Sigmoid colon (tissue), 7 donors: Measurements from ENCODE around the gene THOC5. TPM values are rescaled to one million over a fixed set of nuclear protein-coding genes. Genes with fewer than 3 reads are reported as not detected.

Experiments
- DNase-seq: peaks from one replicate; pipeline ENCODE4 v3.0.0-alpha.2; 2019
- H3K27ac ChIP-seq, 4 donors: fragments of 200-600 bp; sonication (generic); one replicate each; pipeline ENCODE4 v1.5.1; 2016 to 2019; ENCODE audit warnings: mild to moderate bottlenecking in 1 of 4
- H3K27me3 ChIP-seq, 3 donors: fragments of 200-600 bp; sonication (generic); one replicate each; pipeline ENCODE4 v1.5.1; 2019; ENCODE audit warnings: mild to moderate bottlenecking in 1 of 3
- H3K36me3 ChIP-seq, 4 donors: fragments of 200-600 bp; sonication (generic); one replicate each; pipeline ENCODE4 v1.5.1; 2016 to 2019
- H3K4me1 ChIP-seq, 4 donors: fragments of 200-600 bp; sonication (generic); one replicate each; pipeline ENCODE4 v1.5.1; 2017 to 2019
- H3K4me3 ChIP-seq, 4 donors: fragments of 200-600 bp; sonication (generic); one replicate each; pipeline ENCODE4 v1.5.1; 2017 to 2019; ENCODE audit warnings: mild to moderate bottlenecking in 2 of 4, moderate library complexity in 1 of 4
- H3K9me3 ChIP-seq, 4 donors: fragments of 200-600 bp in 3 of 4; sonication (generic) in 3 of 4; one replicate each; pipeline versions ENCODE4 v1.5.1 to v1.6.1; 2013 to 2019
- CTCF ChIP-seq, 4 experiments: fragments of 450-650 bp in 3 of 4; fragments of 200-600 bp in 1 of 4; IDR thresholded peaks; one replicate each; pipeline ENCODE4 v1.5.1; 2016 to 2019; ENCODE audit warnings: antibody characterized with exemption in 4 of 4, mild to moderate bottlenecking in 3 of 4, moderate library complexity in 2 of 4
- EP300 ChIP-seq, 4 donors: sonication (generic); formaldehyde crosslinking; IDR thresholded peaks; one replicate each; pipeline ENCODE4 v1.6.1; 2017; ENCODE audit warnings: antibody characterized with exemption in 4 of 4
- POLR2A ChIP-seq, 2 donors: fragments of 450-650 bp; IDR thresholded peaks; one replicate each; pipeline ENCODE4 v1.6.1; 2016; ENCODE audit warnings: antibody characterized with exemption in 2 of 2, mild to moderate bottlenecking in 2 of 2, moderate library complexity in 2 of 2
- POLR2AphosphoS5 ChIP-seq, 4 donors: sonication (generic); formaldehyde crosslinking; IDR thresholded peaks; one replicate each; pipeline ENCODE4 v1.6.1; 2017; ENCODE audit warnings: antibody characterized with exemption in 4 of 4
- WGBS, 2 donors: extraction: QIAGEN DNeasy Blood & Tissue Kit; methylation state at CpG; one replicate each; pipeline ENCODE4 v1.1.7; 2013; 5-methylcytosine and 5-hydroxymethylcytosine counted together
- intact Hi-C: fragments of 100-400 bp; cut with DNase I; formaldehyde crosslinking; loops from one replicate; pipeline ENCODE4 v1.15.1; 2023
- polyA plus RNA-seq, 3 donors: library from polyadenylated mRNA; stranded (reverse); fragments of 200-250 nt; gene quantifications; one replicate each; pipeline ENCODE4 v1.2.3, GENCODE V29; 2013
- total RNA-seq, 4 donors: library from RNA; depleted of rRNA; stranded (reverse); fragments of >200 nt; gene quantifications; one replicate each; pipeline ENCODE4 v1.1.0, GENCODE V29; 2016
- donor health status: healthy with polysubstance abuse.
- donor health status: Bipolar disorder and iron deficiency.
- donor health status: healthy.

THOC5 gene
- total and polyA plus RNA-seq, 7 donors: 12.0 to 72.2 (median 50.1) TPM

DNA sequence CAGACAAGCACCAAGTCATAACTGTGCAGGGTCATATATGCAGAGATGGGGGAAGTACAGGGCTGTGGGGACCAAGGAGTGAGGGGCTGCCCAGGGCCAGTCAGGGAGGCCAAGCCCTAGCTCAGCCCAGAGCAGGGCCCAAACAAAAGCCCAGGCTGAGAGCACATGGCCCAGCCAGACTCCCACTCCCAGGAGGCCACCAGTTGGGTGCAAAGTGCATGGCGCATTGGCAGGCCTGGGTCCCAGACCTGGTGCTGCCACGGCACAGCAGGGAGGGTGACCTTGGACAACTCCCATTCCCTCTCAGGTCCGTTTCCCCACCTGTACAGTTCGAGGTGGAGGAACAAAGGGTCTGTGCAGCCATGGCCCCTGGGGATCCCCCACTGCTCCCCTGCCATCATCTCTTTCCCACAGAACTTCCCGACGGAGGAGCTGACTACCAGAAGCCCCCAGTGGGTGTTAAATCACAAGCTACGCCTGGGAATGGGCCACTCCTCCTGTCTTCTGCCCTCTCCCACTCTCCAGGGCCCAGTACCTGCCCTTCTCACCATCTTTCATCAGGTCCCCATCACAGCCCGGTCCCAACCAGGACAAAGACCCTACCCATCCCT is 26.7 kb upstream of the THOC5 start:
- intact Hi-C loops: no loop called here
- peak overlapping the region; percentile 69 to 80 (median 74) for H3K27ac ChIP-seq
- H3K4me1 ChIP-seq: peaks cover 0 to 14% (median 4%) of the 10 kb centered on the region in 4 donors
- 11 to 35% methylated on average over 8 of the region's 8 CpGs for WGBS, 2 donors
- no peaks in the 10 kb centered on the region for H3K9me3 ChIP-seq
- no peaks in the 10 kb centered on the region for H3K27me3 ChIP-seq
- no peak for DNase-seq
- H3K4me3 ChIP-seq: peak overlapping the region; percentile 53 to 82 (median 66)
- TF ChIP-seq EP300 (IDR thresholded peaks at IDR 0.05): no peak
- TF ChIP-seq CTCF (IDR thresholded peaks at IDR 0.05): no peak
- no peak for TF ChIP-seq POLR2AphosphoS5 (IDR thresholded peaks at IDR 0.05)
- TF ChIP-seq POLR2A (IDR thresholded peaks at IDR 0.05): no peak
- H3K36me3 ChIP-seq: no peaks in the 10 kb centered on the region

DNA sequence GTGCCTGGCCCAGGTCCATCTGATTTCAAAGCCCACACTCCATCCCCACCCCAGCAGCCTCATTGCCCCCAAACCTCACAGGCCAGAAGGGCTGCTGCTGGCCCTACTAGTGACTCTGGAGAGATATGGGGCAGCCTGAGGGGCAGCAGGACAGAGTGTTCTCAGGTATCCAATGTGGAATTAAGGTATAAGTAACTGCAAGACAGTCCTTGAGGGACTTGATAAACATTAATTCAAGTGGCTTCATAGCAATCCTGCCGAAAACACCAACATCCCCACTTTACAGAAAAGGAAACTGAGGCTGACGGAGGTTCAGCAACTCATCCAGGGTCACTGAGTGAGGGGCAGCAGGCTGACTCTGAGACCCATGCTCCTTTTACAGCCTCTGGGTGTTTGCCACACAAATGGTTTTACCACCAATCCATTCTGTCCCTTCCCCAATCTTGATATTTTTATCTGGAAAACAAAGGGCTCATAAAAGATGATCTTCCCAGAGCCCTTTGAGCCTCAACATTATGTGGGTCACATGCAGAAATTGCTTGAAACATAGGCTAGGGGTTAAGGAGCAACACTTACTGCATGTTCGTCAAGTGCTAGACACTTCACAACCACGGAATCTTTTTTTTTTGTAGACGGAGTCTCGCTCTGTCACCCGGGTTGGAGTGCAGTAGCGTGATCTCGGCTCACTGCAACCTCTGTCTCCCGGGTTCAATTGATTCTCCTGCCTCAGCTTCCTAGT is 25.1 kb upstream of the THOC5 start:
- intact Hi-C loops: no loop called here
- Histone ChIP-seq H3K4me3 (no peak overlapping the region), H3K4me1 (peaks cover 0 to 14% (median 4%) of the 10 kb centered on the region in 4 donors), H3K9me3 (no peaks in the 10 kb centered on the region), H3K27ac (no peak overlapping the region), H3K36me3 (no peaks in the 10 kb centered on the region), H3K27me3 (no peaks in the 10 kb centered on the region)
- 86 to 87% methylated on average over 10 of the region's 10 CpGs for WGBS, 2 donors
- TF ChIP-seq POLR2AphosphoS5 (IDR thresholded peaks at IDR 0.05) (no peak), CTCF (IDR thresholded peaks at IDR 0.05) (no peak), POLR2A (IDR thresholded peaks at IDR 0.05) (no peak), EP300 (IDR thresholded peaks at IDR 0.05) (no peak)
- no peak for DNase-seq

DNA sequence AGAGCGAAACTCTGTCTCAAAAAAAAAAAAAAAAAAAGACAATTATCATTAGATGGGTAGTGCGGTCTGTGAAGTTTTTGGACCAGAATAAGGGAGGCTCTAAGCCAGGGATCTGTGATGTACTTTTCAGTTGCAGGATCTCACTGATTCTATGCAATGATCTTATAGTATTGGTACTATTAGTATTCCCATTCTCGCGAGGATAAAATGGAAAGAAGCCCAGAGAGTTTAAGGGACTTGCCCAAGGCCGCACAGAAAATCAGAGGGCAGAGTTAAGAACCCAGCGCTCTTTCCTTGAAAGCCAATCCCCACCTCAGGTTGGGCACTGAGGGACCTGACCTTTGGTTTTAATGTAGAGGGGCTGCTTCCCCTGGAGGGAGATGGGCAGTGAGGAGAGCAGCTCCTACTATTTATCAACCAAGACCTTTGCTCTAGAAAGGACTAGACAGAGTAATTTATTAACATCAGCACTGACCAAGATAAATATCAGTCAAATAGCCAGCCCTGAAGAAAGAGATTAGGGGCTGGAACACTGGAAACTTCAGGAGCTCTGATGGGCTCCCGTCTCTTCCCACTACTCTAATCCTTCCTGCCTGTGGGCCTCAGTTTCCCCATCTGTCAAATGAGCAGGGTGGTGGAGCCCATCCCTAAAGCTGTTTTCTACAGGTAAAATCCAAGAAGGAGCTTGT is 21.3 kb upstream of the THOC5 start:
- TF ChIP-seq EP300 (IDR thresholded peaks at IDR 0.05) (no peak), POLR2A (IDR thresholded peaks at IDR 0.05) (no peak), CTCF (IDR thresholded peaks at IDR 0.05) (no peak)
- no peak for DNase-seq
- no peak overlapping the region for H3K4me3 ChIP-seq
- H3K9me3 ChIP-seq: no peaks in the 10 kb centered on the region
- intact Hi-C loops: no loop called here
- no peaks in the 10 kb centered on the region for H3K4me1 ChIP-seq
- 95% methylated on average over 7 of the region's 7 CpGs for WGBS, 2 donors
- H3K36me3 ChIP-seq: peaks cover 0 to 4% (median 0%) of the 10 kb centered on the region in 4 donors
- no peak overlapping the region for H3K27ac ChIP-seq
- no peaks in the 10 kb centered on the region for H3K27me3 ChIP-seq

DNA sequence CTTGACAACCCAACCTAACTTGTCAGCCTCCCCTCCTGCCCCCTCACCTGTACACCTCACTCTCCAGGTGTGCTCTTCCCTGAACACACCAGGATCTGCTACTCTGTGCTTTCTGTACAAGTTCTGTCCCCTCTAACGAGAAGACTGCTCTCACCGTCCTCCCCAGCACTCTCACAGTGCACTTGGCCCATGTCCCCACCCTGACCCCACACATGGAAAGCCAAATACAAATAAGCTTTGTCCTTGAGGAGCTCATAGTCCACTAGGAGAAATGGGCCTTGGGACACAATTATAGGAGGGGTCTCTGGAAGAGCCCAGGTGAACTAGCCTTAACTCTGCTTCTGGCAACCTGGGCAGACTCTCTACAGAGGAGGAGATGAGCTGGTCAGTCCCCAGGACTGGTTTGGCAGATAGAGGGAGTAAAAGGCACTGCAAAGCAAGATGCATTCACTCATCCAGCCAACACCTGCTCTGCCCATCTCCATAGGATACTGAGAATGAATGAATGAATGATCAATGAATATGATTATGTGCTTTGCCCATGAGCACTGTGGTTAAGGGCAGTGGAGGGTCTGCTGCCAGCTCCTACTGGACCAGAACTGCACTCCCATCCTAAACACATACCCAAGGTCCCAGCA is 17.5 kb upstream of the THOC5 start:
- Histone ChIP-seq H3K4me1 (no peaks in the 10 kb centered on the region), H3K27ac (no peak overlapping the region), H3K36me3 (peaks cover 0 to 40% (median 7%) of the 10 kb centered on the region in 4 donors), H3K4me3 (no peak overlapping the region), H3K9me3 (no peaks in the 10 kb centered on the region), H3K27me3 (no peaks in the 10 kb centered on the region)
- intact Hi-C loops: no loop called here
- DNase-seq: no peak
- 83 to 88% methylated on average over 2 of the region's 2 CpGs for WGBS, 2 donors
- no peak for TF ChIP-seq EP300 (IDR thresholded peaks at IDR 0.05)
- TF ChIP-seq CTCF (IDR thresholded peaks at IDR 0.05): no peak
- TF ChIP-seq POLR2AphosphoS5 (IDR thresholded peaks at IDR 0.05): no peak
- TF ChIP-seq POLR2A (IDR thresholded peaks at IDR 0.05): no peak
